ENCODE results near the gene RIPK1.
"Not testable (repeated sequence)": the region's sequence is repeated elsewhere in the genome, so short reads cannot be mapped to it uniquely, and the experiment has no call there.

Gene RIPK1

DNA sequence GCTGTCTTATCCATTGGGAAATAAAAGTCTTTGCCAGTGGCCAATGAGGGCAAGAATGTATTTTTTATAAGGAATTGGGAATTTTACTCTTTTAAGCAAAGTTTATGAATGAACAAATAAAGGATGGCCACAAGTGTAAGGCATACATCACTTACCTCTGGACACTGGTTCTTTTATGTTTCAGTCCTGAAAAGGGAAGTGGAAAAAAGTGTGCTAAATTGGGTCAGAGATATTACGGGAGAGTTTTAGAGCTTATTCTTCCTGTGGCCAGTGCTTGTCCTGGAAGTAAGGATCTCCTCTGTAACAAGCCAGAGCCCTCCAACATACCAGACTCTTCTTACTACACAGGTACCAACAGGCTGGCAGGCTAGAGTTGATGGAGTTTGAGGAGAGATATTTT lies 22.5 kb upstream of the RIPK1 start:
- no peak for DNase-seq

- DNase-seq, result no peak
Observed at GRCh38 chr6:3046295-3046694, 22.0 kb upstream of the RIPK1 start.

DNA sequence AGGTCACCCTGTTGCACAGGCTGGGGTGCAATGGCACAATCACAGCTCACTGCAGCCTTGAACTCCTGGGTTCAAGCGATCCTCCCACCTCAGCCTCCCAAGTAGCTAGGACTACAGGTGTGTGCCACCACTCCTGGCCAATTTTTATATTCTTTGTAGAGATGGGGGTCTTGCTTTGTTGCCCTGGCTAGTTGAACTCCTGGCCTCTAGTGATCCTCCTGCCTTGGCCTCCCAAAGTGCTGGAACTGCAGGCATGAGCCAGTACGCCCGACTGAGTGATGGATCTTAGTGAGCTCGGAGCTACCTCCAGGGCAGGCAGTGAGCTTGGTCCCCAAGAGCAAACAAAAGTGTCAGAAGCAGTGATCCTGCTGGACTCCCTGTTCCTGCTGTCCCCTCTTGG lies 20.3 kb upstream of the RIPK1 start:
- not testable (repeated sequence) for DNase-seq

GRCh38 chr6:3052481-3053230 lies 15.6 kb upstream of the RIPK1 start:
- DNase-seq, result no peak

DNA sequence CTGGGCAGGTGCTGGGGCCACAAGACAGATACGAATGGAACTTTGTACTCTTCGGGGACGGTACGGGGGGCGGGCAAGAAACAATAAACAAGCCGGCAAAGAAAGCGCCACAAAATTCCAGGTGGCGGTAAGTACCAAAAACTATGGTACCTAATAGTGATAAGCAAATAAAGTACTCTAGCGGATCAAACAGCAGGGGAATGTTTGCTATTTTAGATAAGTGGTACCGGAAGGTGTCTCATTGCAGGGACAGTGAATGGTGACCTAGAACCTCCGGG lies 15.1 kb upstream of the RIPK1 start:
- no peak for DNase-seq

GRCh38 chr6:3054229-3055157 lies 13.8 kb upstream of the RIPK1 start:
- not testable (repeated sequence) for DNase-seq

GRCh38 chr6:3055158-3055499 lies 13.2 kb upstream of the RIPK1 start:
- not testable (repeated sequence) for DNase-seq

GRCh38 chr6:3057063-3057770 lies 11.1 kb upstream of the RIPK1 start:
- DNase-seq, result no peak

GRCh38 chr6:3058957-3059356 lies 9.3 kb upstream of the RIPK1 start:
- DNase-seq, result no peak

- DNase-seq, result not testable (repeated sequence)
Observed at GRCh38 chr6:3060092-3060491, 8.2 kb upstream of the RIPK1 start.

- no peak for DNase-seq
Observed at GRCh38 chr6:3061501-3061941, 6.8 kb upstream of the RIPK1 start.

- DNase-seq, result not testable (repeated sequence)
Observed at GRCh38 chr6:3063340-3063732, 5.0 kb upstream of the RIPK1 start.

DNA sequence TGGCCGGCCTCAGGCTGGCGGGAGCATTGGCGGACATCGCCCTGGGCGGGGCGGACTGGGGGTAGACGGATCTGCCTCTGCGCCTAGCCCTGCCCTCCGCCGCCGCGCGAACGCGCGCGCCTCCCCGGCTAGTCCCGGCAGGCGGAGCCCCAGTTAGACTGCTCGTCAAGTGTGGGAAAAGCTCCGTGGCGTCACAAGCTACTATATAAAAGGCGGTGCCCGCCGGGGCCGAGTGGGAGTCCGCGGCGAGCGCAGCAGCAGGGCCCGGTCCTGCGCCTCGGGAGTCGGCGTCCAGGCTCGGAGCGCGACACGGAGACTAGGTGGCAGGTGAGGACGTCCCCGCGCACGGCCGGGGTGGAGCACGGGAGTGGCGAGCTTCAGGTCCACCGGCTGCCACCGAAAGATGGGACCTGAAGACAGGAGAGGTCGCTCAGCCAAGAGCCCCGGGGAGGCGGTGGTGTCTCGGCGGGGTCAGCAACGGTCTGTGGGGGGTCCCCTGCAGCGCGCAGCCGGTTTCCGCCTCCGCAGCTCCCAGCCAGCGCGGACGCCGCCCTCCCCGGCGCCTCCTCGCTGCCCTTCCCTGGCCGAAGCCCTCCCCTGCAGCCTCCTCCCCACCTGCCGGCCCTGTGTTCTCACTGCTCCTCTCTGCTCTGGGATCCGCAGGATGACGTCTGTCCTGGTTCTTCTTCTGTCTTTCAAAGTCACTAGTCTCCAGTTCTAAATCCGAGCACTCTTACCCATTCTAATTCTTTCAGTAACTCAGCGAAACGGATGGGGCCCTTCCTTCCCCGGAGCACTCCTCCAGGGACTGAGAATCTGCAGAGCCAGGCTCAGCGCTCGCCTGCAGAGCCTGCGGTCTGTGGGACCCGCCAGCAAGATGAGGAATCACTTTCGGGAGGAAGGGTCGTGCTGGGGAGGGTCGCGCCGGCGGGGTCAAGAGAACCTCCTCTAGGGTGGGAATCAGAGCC lies 4.3 kb upstream of the RIPK1 start:
- DNase-seq, result peak; percentile 82 to 92 (median 87)

DNA sequence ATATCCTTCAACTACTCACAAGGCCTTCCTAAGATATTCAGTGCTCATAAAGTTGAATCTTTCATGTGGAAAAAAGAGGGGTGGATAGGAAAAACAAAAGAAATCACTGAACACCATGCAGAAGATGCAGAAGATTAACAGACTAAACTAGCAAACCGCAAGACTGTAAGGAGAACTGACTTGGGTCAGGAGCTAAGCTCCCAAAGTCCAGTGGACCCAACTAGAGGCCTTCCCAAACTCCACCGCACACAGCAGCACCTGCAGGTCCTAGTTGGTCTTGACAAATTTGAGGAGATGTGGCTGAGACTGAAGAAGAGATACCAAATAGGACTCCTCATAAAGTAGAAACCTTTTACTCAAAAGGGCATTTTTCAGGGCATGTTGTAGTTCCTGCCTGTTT lies 3.3 kb downstream of the RIPK1 start:
- DNase-seq, result no peak

DNA sequence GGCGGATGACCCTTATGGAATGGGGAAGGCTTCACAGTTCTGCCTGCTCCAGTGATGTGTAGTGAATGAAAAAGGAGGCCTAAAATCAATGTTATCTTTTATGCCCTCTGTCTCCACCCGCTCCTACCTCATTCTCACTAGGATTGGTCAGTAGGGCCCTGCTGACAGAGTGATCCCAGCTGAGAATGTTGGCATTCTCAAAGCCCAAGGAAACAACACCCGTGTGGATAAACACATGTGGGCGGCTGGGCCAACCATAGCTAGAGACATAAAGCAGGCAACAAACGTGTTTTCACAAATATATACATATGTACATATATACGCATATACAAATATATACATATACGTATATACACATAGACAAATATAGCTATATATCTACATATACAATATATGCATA lies 4.5 kb downstream of the RIPK1 start:
- no peak for DNase-seq

GRCh38 chr6:3073382-3073781 lies 5.1 kb downstream of the RIPK1 start:
- DNase-seq, result no peak

DNA sequence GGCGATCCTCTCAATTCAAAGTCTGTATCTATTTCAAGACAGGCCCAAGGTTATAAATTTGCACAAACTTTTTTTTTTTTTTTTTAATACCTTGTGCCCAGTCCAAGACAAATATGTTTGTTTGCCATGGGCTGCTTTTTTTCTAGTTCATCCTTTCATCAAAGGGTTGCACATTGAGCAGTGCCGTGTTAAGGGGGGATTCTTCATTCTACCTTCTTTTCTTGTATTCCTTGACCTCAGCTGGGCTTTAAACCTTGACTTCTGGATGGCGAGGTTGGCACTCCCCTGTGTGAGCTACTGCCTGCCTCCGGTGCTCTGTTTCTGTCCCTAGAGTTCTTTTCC lies 7.4 kb downstream of the RIPK1 start:
- DNase-seq, result no peak

DNA sequence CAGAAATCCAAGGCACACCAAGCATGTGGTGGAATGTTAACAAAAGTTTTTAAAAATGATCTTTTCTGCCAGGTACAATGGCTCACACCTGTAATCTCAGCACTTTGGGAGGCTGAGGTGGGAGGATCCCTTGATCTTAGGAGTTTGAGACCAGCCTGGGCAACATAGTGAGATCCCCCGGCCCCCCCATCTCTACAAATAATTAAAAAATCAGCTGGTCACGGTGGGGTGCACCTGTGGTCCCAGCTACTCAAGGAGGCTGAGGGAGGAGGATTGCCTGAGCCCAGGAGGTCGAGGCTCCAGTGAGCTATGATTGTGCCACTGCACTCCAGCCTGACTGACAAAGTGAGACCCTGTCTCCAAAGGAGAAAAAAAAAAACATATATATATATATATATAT lies 8.0 kb downstream of the RIPK1 start:
- DNase-seq, result no peak

DNA sequence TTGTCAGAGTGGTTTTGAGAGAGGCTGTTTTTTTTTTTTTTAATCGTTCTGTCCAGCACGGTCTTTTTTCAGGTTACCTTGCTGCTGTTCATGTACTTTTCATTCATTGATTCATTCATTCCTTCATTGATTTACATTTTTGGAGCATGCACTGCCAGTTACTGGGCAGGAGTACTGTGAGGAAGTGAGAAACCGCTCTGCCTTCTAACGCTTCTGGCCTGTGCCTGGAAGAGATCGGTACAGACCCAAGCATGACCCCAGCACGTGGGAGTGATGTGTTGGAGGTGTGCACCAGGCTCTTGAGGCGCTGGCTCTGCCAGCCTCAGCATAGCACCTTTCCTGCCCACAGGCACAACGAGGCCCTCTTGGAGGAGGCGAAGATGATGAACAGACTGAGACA lies 9.1 kb downstream of the RIPK1 start:
- no peak for DNase-seq

DNA sequence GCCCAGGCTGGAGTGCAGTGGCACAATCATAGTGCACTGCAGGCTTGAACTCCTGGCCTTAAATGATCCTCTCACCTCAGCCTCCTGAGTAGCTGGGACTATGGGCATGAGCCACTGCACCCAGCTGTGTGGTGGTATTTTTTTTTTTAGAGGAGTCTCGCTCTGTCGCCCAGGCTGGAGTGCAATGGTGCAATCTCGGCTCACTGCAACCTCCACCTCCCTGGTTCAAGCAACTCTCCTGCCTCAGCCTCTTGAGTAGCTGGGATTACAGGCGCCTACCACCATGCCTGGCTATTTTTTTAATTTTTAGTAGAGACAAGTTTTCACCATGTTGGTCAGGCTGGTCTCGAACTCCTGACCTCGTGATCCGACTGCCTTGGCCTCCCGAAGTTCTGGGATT lies 10.7 kb downstream of the RIPK1 start:
- not testable (repeated sequence) for DNase-seq

GRCh38 chr6:3079682-3080081 lies 11.4 kb downstream of the RIPK1 start:
- DNase-seq, result no peak

- DNase-seq, result no peak
Observed at GRCh38 chr6:3081960-3082359, 13.7 kb downstream of the RIPK1 start.

GRCh38 chr6:3085074-3085473 lies 16.8 kb downstream of the RIPK1 start:
- peak in 1 of 5 donors; percentile 25 for DNase-seq

All from T-helper 1 cell (primary cell).